Activated CD8-positive, alpha-beta T cell treated with anti-CD3 and anti-CD28 coated beads, Interleukin-2, amount 10 ng/mL, durations not matched to agents 7 days and 5 days (primary cell): Measurements from ENCODE around the gene PLD1. TPM values are rescaled to one million over a fixed set of nuclear protein-coding genes. Genes with fewer than 3 reads are reported as not detected.

ENCODE experiments used
- ATAC-seq: fragments of 150-1000 bp; cut with Tn5 transposase; one replicate; pipeline ENCODE4 v1.10.0; 2021; ENCODE audit warnings: moderate library complexity
- CTCF ChIA-PET: fragments of 350-600 bp; sonication (Branson Sonifier 250); formaldehyde crosslinking; loops from one replicate; lab custom pipeline; 2021; ENCODE audit warnings: antibody characterized with exemption; lab: Charles Lee
- POLR2A ChIA-PET: fragments of 350-600 bp; sonication (Branson Sonifier 250); formaldehyde crosslinking; loops from one replicate; lab custom pipeline; 2021; ENCODE audit warnings: antibody characterized with exemption; lab: Charles Lee
- DNase-seq: peaks from one replicate; pipeline ENCODE4 v3.0.0-alpha.2; 2020
- H3K27ac Mint-ChIP-seq: one replicate; pipeline ENCODE4 v1.8.0; 2021; ENCODE audit warnings: mild to moderate bottlenecking, mixed read lengths
- H3K27me3 Mint-ChIP-seq: one replicate; pipeline ENCODE4 v1.8.0; 2021; ENCODE audit warnings: low read depth, mixed read lengths
- H3K36me3 Mint-ChIP-seq: one replicate; pipeline ENCODE4 v1.8.0; 2021; ENCODE audit warnings: low read depth, mixed read lengths
- H3K4me1 Mint-ChIP-seq: one replicate; pipeline ENCODE4 v1.8.0; 2021; ENCODE audit warnings: low read depth, mixed read lengths
- H3K4me3 Mint-ChIP-seq: one replicate; pipeline ENCODE4 v1.8.0; 2021; ENCODE audit warnings: mild to moderate bottlenecking, mixed read lengths
- H3K9me3 Mint-ChIP-seq: one replicate; pipeline ENCODE4 v1.8.0; 2022; ENCODE audit warnings: mixed read lengths; ENCODE audit not compliant: insufficient read depth
- total RNA-seq, 2 experiments: library from RNA; stranded (reverse); gene quantifications; one replicate each; pipeline ENCODE4 v1.2.3, GENCODE V29; 2021

The PLD1 gene
- total RNA-seq, 2 experiments from 2014 or later = 0.29 to 1.1 TPM

DNA sequence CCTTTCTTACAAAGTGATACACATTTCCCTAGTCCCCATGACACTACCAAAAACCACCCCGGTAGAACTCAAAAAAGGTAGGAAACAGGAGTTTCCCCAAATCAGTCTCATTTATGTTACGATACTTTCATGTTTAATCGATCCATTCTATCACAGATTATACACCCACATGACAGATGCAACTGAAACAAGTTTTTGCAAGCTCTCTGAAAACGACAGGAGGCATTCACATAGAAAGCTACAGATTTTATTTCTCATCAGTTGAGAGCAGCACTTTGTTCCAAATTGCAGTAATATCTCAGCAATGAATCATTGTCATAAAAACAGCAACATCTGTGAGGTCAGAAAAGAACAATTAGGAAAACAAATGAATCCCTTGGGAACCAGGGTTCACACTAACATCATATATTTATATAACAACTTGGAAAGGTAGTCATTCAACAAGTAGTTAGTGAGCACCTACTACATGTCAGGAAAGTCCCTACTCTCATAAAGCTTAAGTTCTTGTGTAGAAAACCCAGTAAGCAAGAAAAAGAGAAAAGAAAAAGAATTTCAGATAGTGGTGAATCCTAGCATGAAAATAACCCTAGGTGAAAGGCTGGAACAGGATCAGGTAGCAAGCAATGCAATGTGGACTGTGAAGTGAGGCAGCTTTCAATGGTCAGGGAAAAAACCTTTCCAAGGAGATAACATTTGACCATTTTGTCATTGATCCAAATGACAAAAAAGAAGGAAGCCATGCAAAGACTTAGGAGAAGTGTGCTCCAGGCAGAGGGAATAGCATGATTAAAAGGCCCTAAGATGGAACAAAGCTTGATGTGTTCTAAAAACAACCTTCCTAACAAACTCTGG, 8.3 kb downstream of the PLD1 start:
- H3K36me3 Mint-ChIP-seq = no peaks in the 10 kb centered on the region
- H3K27ac Mint-ChIP-seq = no peak overlapping the region
- peaks cover 14% of the 10 kb centered on the region for H3K27me3 Mint-ChIP-seq
- no peak for DNase-seq
- ATAC-seq = no peak
- H3K4me1 Mint-ChIP-seq = no peaks in the 10 kb centered on the region
- ChIA-PET CTCF (interaction anchor here (2.2 kb wide), 1 partner anchor 28 kb away, joined by 6 read pairs; no protein-coding TSS in a partner anchor), POLR2A (no interaction called here)
- H3K4me3 Mint-ChIP-seq = no peak overlapping the region
- H3K9me3 Mint-ChIP-seq = no peaks in the 10 kb centered on the region

DNA sequence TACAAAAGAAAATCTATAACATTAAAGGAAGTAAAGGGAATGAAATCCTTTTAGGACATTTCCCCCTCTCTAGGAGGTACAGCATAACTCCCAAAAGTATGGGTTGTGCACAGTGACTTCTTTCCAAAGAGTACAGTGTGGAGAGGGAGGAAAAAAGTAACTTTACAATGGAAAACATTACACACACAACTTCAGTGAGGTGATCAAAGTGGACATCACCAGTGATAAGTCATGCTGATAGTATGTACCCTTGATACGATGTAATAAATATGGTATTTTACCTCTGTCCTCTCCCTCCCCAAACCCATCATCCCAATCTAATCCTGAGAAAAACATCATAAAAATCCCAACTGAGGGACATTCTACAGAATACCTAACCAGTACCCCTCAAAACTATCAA, 10.8 kb downstream of the PLD1 start:
- no peak overlapping the region for H3K4me3 Mint-ChIP-seq
- no peak overlapping the region for H3K27ac Mint-ChIP-seq
- ChIA-PET POLR2A (no interaction called here), CTCF (no interaction called here)
- DNase-seq (no peak), ATAC-seq (no peak)
- H3K36me3 Mint-ChIP-seq = no peaks in the 10 kb centered on the region
- no peaks in the 10 kb centered on the region for H3K9me3 Mint-ChIP-seq
- H3K4me1 Mint-ChIP-seq = no peaks in the 10 kb centered on the region
- peaks cover 12% of the 10 kb centered on the region for H3K27me3 Mint-ChIP-seq

DNA sequence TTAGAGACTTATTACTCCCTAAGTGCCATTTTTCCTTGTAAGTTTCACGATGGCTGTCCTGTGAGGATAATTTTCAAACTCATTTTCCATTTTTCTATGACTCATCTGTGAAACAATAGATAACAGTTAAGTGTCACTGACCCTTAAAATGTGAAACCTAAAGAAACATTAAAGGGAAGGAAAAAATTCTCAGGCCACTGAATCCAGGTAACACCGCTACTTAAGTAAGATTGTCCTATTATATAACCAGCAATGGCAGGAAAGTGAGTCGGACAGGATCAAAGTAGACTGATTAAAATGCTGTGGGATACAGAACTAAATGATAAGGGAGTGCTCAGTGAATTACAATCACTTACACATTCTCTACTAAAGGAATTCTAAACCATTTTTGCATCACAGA, 12.4 kb downstream of the PLD1 start:
- no peak overlapping the region for H3K27ac Mint-ChIP-seq
- ChIA-PET POLR2A (no interaction called here), CTCF (no interaction called here)
- DNase-seq (no peak), ATAC-seq (no peak)
- H3K4me3 Mint-ChIP-seq = no peak overlapping the region
- peaks cover 7% of the 10 kb centered on the region for H3K27me3 Mint-ChIP-seq
- H3K36me3 Mint-ChIP-seq = no peaks in the 10 kb centered on the region
- no peaks in the 10 kb centered on the region for H3K9me3 Mint-ChIP-seq
- no peaks in the 10 kb centered on the region for H3K4me1 Mint-ChIP-seq

GRCh38 chr3:171797265-171797679, 13.0 kb downstream of the PLD1 start:
- Mint-ChIP-seq H3K4me3 (no peak overlapping the region), H3K4me1 (no peaks in the 10 kb centered on the region), H3K9me3 (no peaks in the 10 kb centered on the region), H3K36me3 (no peaks in the 10 kb centered on the region), H3K27ac (no peak overlapping the region), H3K27me3 (peaks cover 4% of the 10 kb centered on the region)
- POLR2A ChIA-PET = no interaction called here
- CTCF ChIA-PET = no interaction called here
- ATAC-seq = no peak
- DNase-seq = no peak

DNA sequence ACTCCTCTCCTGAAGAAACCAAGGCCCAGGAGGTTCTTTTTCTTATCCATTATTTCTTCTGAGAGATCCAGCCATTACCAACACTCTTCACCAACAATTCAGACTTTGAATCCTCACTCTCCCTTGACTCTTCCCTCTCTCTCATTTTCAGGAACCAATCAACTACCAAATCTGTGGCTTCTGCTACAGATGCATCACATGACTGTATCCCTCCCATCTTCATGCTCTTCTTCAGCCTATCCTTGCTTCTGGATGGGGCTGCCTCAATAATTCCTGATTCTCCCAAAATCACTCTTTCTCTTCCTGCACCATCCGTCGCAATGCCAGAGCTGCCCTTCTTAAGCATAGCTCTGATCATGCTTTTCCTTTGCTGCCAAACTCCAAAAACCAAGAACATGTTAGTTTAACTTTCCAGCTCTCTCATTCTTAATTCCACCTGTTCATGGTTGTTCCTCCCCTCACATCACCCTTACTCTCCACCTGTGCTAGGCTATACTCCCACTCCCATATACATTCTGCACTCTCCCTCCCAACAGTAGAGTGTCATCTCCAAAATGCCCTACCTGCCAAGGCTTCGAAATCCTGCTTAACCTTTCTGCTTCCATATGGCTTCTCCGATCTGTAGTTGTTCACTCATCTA, 13.5 kb downstream of the PLD1 start:
- no peak overlapping the region for H3K27ac Mint-ChIP-seq
- DNase-seq (no peak), ATAC-seq (no peak)
- no peak overlapping the region for H3K4me3 Mint-ChIP-seq
- H3K9me3 Mint-ChIP-seq = no peaks in the 10 kb centered on the region
- CTCF ChIA-PET = no interaction called here
- H3K4me1 Mint-ChIP-seq = no peaks in the 10 kb centered on the region
- POLR2A ChIA-PET = no interaction called here
- no peaks in the 10 kb centered on the region for H3K36me3 Mint-ChIP-seq
- peaks cover 3% of the 10 kb centered on the region for H3K27me3 Mint-ChIP-seq

DNA sequence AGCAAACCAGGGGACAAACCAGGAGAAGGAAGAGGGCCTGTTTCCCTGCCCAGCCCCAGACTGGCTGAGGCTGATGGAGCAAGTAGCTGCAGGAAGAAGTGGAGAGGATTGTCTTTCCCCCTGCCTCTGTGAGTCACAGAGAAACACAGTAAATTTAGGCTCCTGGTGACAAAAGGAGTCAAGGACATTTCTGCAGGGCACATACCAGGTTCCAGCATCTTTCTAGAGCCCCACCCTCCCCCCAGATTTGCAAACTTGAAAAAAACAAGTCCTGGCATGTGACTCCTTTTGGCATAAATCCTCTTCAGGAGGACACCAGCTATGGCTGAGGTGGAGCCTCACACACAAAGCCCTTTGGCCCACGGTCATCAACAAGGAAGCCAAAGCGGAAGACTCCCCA, 17.8 kb downstream of the PLD1 start:
- Mint-ChIP-seq H3K36me3 (no peaks in the 10 kb centered on the region), H3K27me3 (peaks cover 7% of the 10 kb centered on the region)
- ATAC-seq = no peak

GRCh38 chr3:171791692-171792076, 18.6 kb downstream of the PLD1 start:
- no peaks in the 10 kb centered on the region for H3K9me3 Mint-ChIP-seq
- ATAC-seq = no peak

More for the DNA sequence above, 17.8 kb downstream of the PLD1 start:
- DNase-seq = no peak
- CTCF ChIA-PET = interaction anchor here (4.3 kb wide), 1 partner anchor 21 kb away, joined by 14 read pairs; no protein-coding TSS in a partner anchor
- Mint-ChIP-seq H3K9me3 (no peaks in the 10 kb centered on the region), H3K4me1 (no peaks in the 10 kb centered on the region), H3K4me3 (no peak overlapping the region), H3K27ac (no peak overlapping the region)
- POLR2A ChIA-PET = no interaction called here

DNA sequence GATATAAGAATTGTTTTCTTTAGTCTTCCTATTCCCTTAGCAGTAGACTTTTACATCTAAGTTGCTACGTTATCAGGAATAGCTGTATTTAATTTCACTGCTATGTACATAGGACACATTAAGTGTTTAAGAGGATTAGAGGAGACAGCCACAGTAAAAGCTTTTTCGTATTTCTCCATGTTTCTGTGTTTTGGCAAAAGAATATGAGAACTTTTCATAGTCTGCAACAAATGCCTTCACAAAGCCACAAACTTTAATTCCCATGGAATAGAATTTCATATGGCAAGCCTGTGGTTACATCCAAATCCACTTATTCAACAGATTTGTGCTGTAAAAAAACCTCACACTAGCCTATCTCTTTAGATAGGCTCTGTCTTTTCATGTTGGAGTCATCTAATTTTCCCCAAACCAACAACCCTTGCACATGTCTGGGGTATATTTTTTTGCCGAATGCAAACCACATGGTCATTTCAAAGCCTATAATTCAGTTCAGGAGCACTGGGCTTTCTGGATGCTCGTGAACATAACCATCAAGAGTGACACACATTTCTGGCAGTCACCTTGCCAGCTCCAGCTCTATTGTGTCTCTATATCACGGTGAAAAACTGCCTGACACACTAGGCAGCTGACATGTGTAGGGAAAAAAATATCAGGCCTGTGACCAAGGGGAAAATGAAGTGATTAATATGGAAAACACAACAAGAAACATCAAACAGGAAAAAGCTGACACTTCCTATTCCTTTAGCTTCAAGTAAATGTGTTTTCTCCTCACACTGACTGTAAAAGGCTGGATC, 19.2 kb downstream of the PLD1 start:
- CTCF ChIA-PET = interaction anchor here (4.3 kb wide), 1 partner anchor 19 kb away, joined by 14 read pairs; no protein-coding TSS in a partner anchor
- Mint-ChIP-seq H3K27me3 (peaks cover 11% of the 10 kb centered on the region), H3K9me3 (no peaks in the 10 kb centered on the region), H3K36me3 (no peaks in the 10 kb centered on the region), H3K4me3 (no peak overlapping the region), H3K27ac (no peak overlapping the region), H3K4me1 (no peaks in the 10 kb centered on the region)
- POLR2A ChIA-PET = no interaction called here
- DNase-seq (no peak), ATAC-seq (no peak)

More at GRCh38 chr3:171791692-171792076, 18.6 kb downstream of the PLD1 start:
- no peak overlapping the region for H3K4me3 Mint-ChIP-seq
- no peak for DNase-seq
- CTCF ChIA-PET = interaction anchor here (4.3 kb wide), 1 partner anchor 20 kb away, joined by 14 read pairs; no protein-coding TSS in a partner anchor
- no peaks in the 10 kb centered on the region for H3K4me1 Mint-ChIP-seq
- no peaks in the 10 kb centered on the region for H3K36me3 Mint-ChIP-seq
- peaks cover 10% of the 10 kb centered on the region for H3K27me3 Mint-ChIP-seq
- H3K27ac Mint-ChIP-seq = no peak overlapping the region
- POLR2A ChIA-PET = no interaction called here

DNA sequence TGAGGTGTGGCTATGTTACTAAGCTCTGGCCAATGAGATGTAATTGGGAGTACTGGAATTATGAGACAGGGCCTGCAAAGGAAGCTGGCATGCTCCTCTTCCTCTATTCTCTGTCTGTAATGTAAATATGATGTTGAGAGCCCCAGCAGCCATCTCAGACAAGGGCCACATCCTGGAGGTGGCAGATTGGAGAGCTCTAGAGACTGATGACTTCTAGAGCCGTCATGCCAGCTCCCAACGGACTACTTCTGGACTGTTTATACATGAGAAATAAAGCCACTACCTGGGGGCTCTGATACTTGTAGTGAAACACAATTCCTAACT, 19.7 kb downstream of the PLD1 start:
- Mint-ChIP-seq H3K27ac (no peak overlapping the region), H3K27me3 (peaks cover 11% of the 10 kb centered on the region), H3K9me3 (no peaks in the 10 kb centered on the region), H3K36me3 (no peaks in the 10 kb centered on the region), H3K4me1 (no peaks in the 10 kb centered on the region), H3K4me3 (no peak overlapping the region)
- DNase-seq (no peak), ATAC-seq (no peak)
- CTCF ChIA-PET = interaction anchor here (1.8 to 4.3 kb wide), 2 partner anchors 19 to 44 kb away, joined by 4 to 14 read pairs; no protein-coding TSS in a partner anchor
- POLR2A ChIA-PET = no interaction called here

GRCh38 chr3:171789759-171790505, 20.4 kb downstream of the PLD1 start:
- ChIA-PET POLR2A (no interaction called here), CTCF (interaction anchor here (1.8 to 4.3 kb wide), 2 partner anchors 18 to 44 kb away, joined by 4 to 14 read pairs; no protein-coding TSS in a partner anchor)
- DNase-seq = no peak
- Mint-ChIP-seq H3K27ac (no peak overlapping the region), H3K4me1 (no peaks in the 10 kb centered on the region), H3K27me3 (peaks cover 11% of the 10 kb centered on the region), H3K36me3 (no peaks in the 10 kb centered on the region), H3K9me3 (no peaks in the 10 kb centered on the region), H3K4me3 (no peak overlapping the region)
- no peak for ATAC-seq
